Sigmoid colon (tissue), 4 donors: ENCODE data around the gene MICAL2.

Experiments
- POLR2A ChIP-seq, 2 donors: fragments of 450-650 bp; IDR thresholded peaks; one replicate each; pipeline ENCODE4 v1.6.1; 2016; ENCODE audit warnings: antibody characterized with exemption in 2 of 2, mild to moderate bottlenecking in 2 of 2, moderate library complexity in 2 of 2
- POLR2AphosphoS5 ChIP-seq, 4 donors: sonication (generic); formaldehyde crosslinking; IDR thresholded peaks; one replicate each; pipeline ENCODE4 v1.6.1; 2017; ENCODE audit warnings: antibody characterized with exemption in 4 of 4

DNA sequence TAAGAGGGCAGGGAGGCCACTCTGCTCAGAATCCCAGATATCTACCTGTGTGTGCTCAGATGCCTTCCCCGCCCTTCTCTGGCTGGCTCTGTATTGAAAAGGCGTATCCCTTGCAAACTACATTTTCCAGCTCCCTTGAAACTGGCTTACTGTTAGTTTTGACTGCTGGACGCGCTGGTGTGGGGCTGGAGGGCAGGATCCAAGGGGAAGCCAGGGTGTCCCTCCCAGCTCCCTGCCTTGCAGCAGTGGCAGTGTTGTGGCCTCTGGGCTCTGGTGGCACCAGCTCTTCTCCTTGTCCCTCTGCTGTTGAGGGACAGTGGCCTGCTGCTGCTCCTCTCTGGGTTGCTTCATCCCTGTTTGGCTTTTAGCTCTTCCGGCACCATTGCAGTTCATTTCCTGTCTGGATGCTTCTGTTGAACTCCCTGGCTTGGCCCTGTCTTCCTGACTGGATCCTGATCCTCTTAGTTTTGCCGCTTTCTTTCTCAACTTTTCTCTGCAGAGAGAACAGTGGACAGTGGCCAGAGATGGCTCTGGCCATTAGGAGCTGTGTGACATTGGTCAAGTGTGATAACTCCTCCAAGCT, 159.9 kb downstream of the MICAL2 start:
- TF ChIP-seq POLR2AphosphoS5 (IDR thresholded peaks at IDR 0.05), result peak in 1 of 4 donors; percentile 17
- no peak for TF ChIP-seq POLR2A (IDR thresholded peaks at IDR 0.05)
